ENCODE data around the gene NDUFB4.

Gene NDUFB4

DNA sequence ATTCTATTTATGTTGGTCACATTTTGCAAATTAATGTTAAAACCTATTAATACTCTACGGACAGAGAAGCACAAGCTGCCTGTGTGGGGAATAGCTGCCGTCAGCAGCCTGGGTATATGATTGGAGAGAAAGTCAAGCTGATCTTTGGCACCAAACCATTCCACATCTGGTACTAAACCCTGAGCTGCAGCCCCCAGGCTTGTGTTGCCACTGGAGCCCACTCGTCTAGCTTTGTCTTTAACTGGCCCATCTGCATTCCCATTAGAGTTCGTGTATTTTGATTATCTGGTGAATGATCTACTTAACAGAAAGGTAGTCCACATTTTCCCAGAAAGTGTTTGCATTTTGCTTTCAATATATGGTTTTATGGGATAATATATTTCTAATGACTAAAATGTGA, 5.4 kb downstream of the NDUFB4 start:
- H3K4ac ChIP-seq (ENCODE audit: low read depth in 1 of 2, low read length in 2 of 2), result no peak overlapping the region
- H3K27ac ChIP-seq (ENCODE audit: low read length, poor library complexity, severe bottlenecking), result no peak overlapping the region
- H3K23ac ChIP-seq (ENCODE audit: low read length in 2 of 2), result no peak overlapping the region
- no peak overlapping the region for H3K4me2 ChIP-seq (ENCODE audit: low read length, poor library complexity, severe bottlenecking)
- no peaks in the 10 kb centered on the region for H3K9me3 ChIP-seq (ENCODE audit: control insufficient read depth, low read length)
- H3K9ac ChIP-seq (ENCODE audit: low read length), result no peak overlapping the region
- peaks cover 7 to 58% of the 10 kb centered on the region in 2 experiments for H3K36me3 ChIP-seq (ENCODE audit: control insufficient read depth in 1 of 2, insufficient read depth in 2 of 2, low read depth in 1 of 2, low read length in 2 of 2)
- no peak overlapping the region for H3K14ac ChIP-seq (ENCODE audit: low read length in 2 of 2)
- H2BK15ac ChIP-seq (ENCODE audit: low read depth, poor library complexity, severe bottlenecking), result no peak overlapping the region
- no peak for DNase-seq
- H4K91ac ChIP-seq (ENCODE audit: low read length), result no peak overlapping the region
- no peaks in the 10 kb centered on the region for H3K27me3 ChIP-seq (ENCODE audit: control insufficient read depth in 1 of 2, insufficient read depth in 1 of 2, low read length in 2 of 2)
- peaks cover 5% of the 10 kb centered on the region for H3K4me1 ChIP-seq (ENCODE audit: control insufficient read depth, insufficient read depth, low read depth, low read length)
- no peak overlapping the region for H2BK120ac ChIP-seq (ENCODE audit: low read depth, low read length)
- no peak overlapping the region for H2AFZ ChIP-seq (ENCODE audit: low read depth, low read length)
- 94% methylated on average over 4 of the region's 4 CpGs for WGBS
- H3K79me1 ChIP-seq (replicated peaks; ENCODE audit: low read length, poor library complexity, severe bottlenecking), result peaks cover 2% of the 10 kb centered on the region
- H3K4me3 ChIP-seq (ENCODE audit: insufficient read depth in 1 of 2, low read depth in 1 of 2, low read length in 2 of 2), result no peak overlapping the region
- no peak overlapping the region for H2BK12ac ChIP-seq (ENCODE audit: low read length in 2 of 2)
- H2BK5ac ChIP-seq (ENCODE audit: low read depth, low read length, poor library complexity, severe bottlenecking), result no peak overlapping the region
- no peak overlapping the region for H4K8ac ChIP-seq (ENCODE audit: low read length)
- H3K18ac ChIP-seq (ENCODE audit: low read depth in 1 of 2, low read length in 2 of 2), result no peak overlapping the region
- H2AK5ac ChIP-seq (ENCODE audit: low read length, severe bottlenecking), result no peak overlapping the region

DNA sequence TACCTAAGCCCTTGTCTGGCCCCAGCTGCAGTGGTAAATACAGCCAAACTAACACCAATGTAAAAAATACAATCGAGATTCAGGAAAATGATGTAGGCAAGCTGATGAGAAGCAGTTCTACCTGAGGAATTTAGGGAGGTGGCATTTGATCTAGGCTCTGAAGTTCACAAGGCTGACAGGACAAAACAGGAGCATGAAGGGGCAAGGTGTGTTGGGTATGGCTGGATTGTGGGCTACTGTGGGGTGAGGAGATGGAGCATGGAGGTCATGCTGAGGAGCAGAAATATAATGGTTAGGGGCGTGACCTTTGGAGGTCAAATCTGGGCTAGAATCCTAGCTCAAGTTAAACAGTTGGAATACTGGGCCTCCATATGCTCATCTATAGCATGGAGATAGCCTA, 6.5 kb downstream of the NDUFB4 start:
- Histone ChIP-seq H2AK5ac (ENCODE audit: low read length, severe bottlenecking) (no peak overlapping the region), H3K14ac (ENCODE audit: low read length in 2 of 2) (no peak overlapping the region), H3K9me3 (ENCODE audit: control insufficient read depth, low read length) (no peaks in the 10 kb centered on the region), H2BK12ac (ENCODE audit: low read length in 2 of 2) (no peak overlapping the region), H3K23ac (ENCODE audit: low read length in 2 of 2) (no peak overlapping the region), H2BK15ac (ENCODE audit: low read depth, poor library complexity, severe bottlenecking) (no peak overlapping the region), H2BK120ac (ENCODE audit: low read depth, low read length) (no peak overlapping the region), H2AFZ (ENCODE audit: low read depth, low read length) (no peak overlapping the region), H3K4me3 (ENCODE audit: insufficient read depth in 1 of 2, low read depth in 1 of 2, low read length in 2 of 2) (no peak overlapping the region), H3K27ac (ENCODE audit: low read length, poor library complexity, severe bottlenecking) (no peak overlapping the region), H2BK5ac (ENCODE audit: low read depth, low read length, poor library complexity, severe bottlenecking) (no peak overlapping the region), H3K27me3 (ENCODE audit: control insufficient read depth in 1 of 2, insufficient read depth in 1 of 2, low read length in 2 of 2) (no peaks in the 10 kb centered on the region), H3K4me1 (ENCODE audit: control insufficient read depth, insufficient read depth, low read depth, low read length) (peaks cover 5% of the 10 kb centered on the region), H3K4me2 (ENCODE audit: low read length, poor library complexity, severe bottlenecking) (no peak overlapping the region), H3K36me3 (ENCODE audit: control insufficient read depth in 1 of 2, insufficient read depth in 2 of 2, low read depth in 1 of 2, low read length in 2 of 2) (peaks cover 7 to 54% of the 10 kb centered on the region in 2 experiments), H3K9ac (ENCODE audit: low read length) (no peak overlapping the region), H4K91ac (ENCODE audit: low read length) (no peak overlapping the region), H3K18ac (ENCODE audit: low read depth in 1 of 2, low read length in 2 of 2) (no peak overlapping the region), H3K4ac (ENCODE audit: low read depth in 1 of 2, low read length in 2 of 2) (no peak overlapping the region), H4K8ac (ENCODE audit: low read length) (no peak overlapping the region), H3K79me1 (replicated peaks; ENCODE audit: low read length, poor library complexity, severe bottlenecking) (peaks cover 2% of the 10 kb centered on the region)
- no peak for DNase-seq
- 97% methylated on average over 1 of the region's 2 CpGs for WGBS

DNA sequence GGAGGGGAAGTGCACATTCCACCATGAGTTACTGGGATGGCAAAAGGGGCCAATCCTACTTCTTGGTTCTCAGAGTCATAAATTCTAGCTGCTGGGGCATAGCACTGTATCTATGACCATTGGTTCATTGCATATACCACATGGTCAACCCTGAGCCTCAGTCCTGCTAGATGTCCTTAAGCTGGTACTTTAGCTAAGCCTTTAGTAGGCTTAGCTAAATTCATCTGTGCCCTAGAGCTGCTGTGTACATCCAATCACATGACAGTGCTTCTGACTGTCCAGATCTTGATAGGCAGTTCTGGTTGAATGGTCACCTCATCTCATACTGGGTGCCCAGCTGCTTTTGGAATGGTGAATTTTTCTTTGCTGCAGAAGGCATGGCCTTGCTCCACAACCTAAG, 8.2 kb downstream of the NDUFB4 start:
- Histone ChIP-seq H2AK5ac (ENCODE audit: low read length, severe bottlenecking) (no peak overlapping the region), H4K8ac (ENCODE audit: low read length) (no peak overlapping the region), H3K27ac (ENCODE audit: low read length, poor library complexity, severe bottlenecking) (no peak overlapping the region), H3K4ac (ENCODE audit: low read depth in 1 of 2, low read length in 2 of 2) (no peak overlapping the region), H3K14ac (ENCODE audit: low read length in 2 of 2) (no peak overlapping the region), H2BK12ac (ENCODE audit: low read length in 2 of 2) (no peak overlapping the region), H3K79me1 (replicated peaks; ENCODE audit: low read length, poor library complexity, severe bottlenecking) (peaks cover 2% of the 10 kb centered on the region), H3K4me1 (ENCODE audit: control insufficient read depth, insufficient read depth, low read depth, low read length) (peaks cover 5% of the 10 kb centered on the region), H4K91ac (ENCODE audit: low read length) (no peak overlapping the region), H2BK5ac (ENCODE audit: low read depth, low read length, poor library complexity, severe bottlenecking) (no peak overlapping the region), H3K18ac (ENCODE audit: low read depth in 1 of 2, low read length in 2 of 2) (no peak overlapping the region), H2BK15ac (ENCODE audit: low read depth, poor library complexity, severe bottlenecking) (no peak overlapping the region), H3K27me3 (ENCODE audit: control insufficient read depth in 1 of 2, insufficient read depth in 1 of 2, low read length in 2 of 2) (no peaks in the 10 kb centered on the region), H2AFZ (ENCODE audit: low read depth, low read length) (no peak overlapping the region), H3K9ac (ENCODE audit: low read length) (no peak overlapping the region), H3K23ac (ENCODE audit: low read length in 2 of 2) (no peak overlapping the region), H3K4me2 (ENCODE audit: low read length, poor library complexity, severe bottlenecking) (no peak overlapping the region), H3K9me3 (ENCODE audit: control insufficient read depth, low read length) (no peaks in the 10 kb centered on the region), H3K4me3 (ENCODE audit: insufficient read depth in 1 of 2, low read depth in 1 of 2, low read length in 2 of 2) (no peak overlapping the region), H2BK120ac (ENCODE audit: low read depth, low read length) (no peak overlapping the region), H3K36me3 (ENCODE audit: control insufficient read depth in 1 of 2, insufficient read depth in 2 of 2, low read depth in 1 of 2, low read length in 2 of 2) (peaks cover 3 to 37% of the 10 kb centered on the region in 2 experiments)
- no peak for DNase-seq

GRCh38 chr3:120604784-120605183, 8.6 kb downstream of the NDUFB4 start:
- no peak overlapping the region for H2BK12ac ChIP-seq (ENCODE audit: low read length in 2 of 2)
- no peak overlapping the region for H2BK120ac ChIP-seq (ENCODE audit: low read depth, low read length)
- H4K91ac ChIP-seq (ENCODE audit: low read length), result no peak overlapping the region
- H3K4me1 ChIP-seq (ENCODE audit: control insufficient read depth, insufficient read depth, low read depth, low read length), result peaks cover 5% of the 10 kb centered on the region
- no peak overlapping the region for H3K14ac ChIP-seq (ENCODE audit: low read length in 2 of 2)
- no peaks in the 10 kb centered on the region for H3K9me3 ChIP-seq (ENCODE audit: control insufficient read depth, low read length)
- H2BK5ac ChIP-seq (ENCODE audit: low read depth, low read length, poor library complexity, severe bottlenecking), result no peak overlapping the region
- no peak overlapping the region for H2AFZ ChIP-seq (ENCODE audit: low read depth, low read length)
- no peak overlapping the region for H3K4me3 ChIP-seq (ENCODE audit: insufficient read depth in 1 of 2, low read depth in 1 of 2, low read length in 2 of 2)
- H3K9ac ChIP-seq (ENCODE audit: low read length), result no peak overlapping the region
- H3K79me1 ChIP-seq (replicated peaks; ENCODE audit: low read length, poor library complexity, severe bottlenecking), result peaks cover 2% of the 10 kb centered on the region
- H4K8ac ChIP-seq (ENCODE audit: low read length), result no peak overlapping the region
- no peak overlapping the region for H3K4ac ChIP-seq (ENCODE audit: low read depth in 1 of 2, low read length in 2 of 2)
- H3K4me2 ChIP-seq (ENCODE audit: low read length, poor library complexity, severe bottlenecking), result no peak overlapping the region
- H2AK5ac ChIP-seq (ENCODE audit: low read length, severe bottlenecking), result no peak overlapping the region
- no peak overlapping the region for H3K18ac ChIP-seq (ENCODE audit: low read depth in 1 of 2, low read length in 2 of 2)
- no peak for DNase-seq
- peaks cover 3 to 33% of the 10 kb centered on the region in 2 experiments for H3K36me3 ChIP-seq (ENCODE audit: control insufficient read depth in 1 of 2, insufficient read depth in 2 of 2, low read depth in 1 of 2, low read length in 2 of 2)
- no peak overlapping the region for H3K27ac ChIP-seq (ENCODE audit: low read length, poor library complexity, severe bottlenecking)
- no peak overlapping the region for H2BK15ac ChIP-seq (ENCODE audit: low read depth, poor library complexity, severe bottlenecking)
- no peaks in the 10 kb centered on the region for H3K27me3 ChIP-seq (ENCODE audit: control insufficient read depth in 1 of 2, insufficient read depth in 1 of 2, low read length in 2 of 2)
- H3K23ac ChIP-seq (ENCODE audit: low read length in 2 of 2), result no peak overlapping the region

All from mesenchymal stem cell (in vitro differentiated cells and primary cell).